ENCODE results near the gene GRIK4. TPM values are rescaled to one million over a fixed set of nuclear protein-coding genes. Genes with fewer than 3 reads are reported as not detected.
"Not testable (repeated sequence)": the region's sequence is repeated elsewhere in the genome, so short reads cannot be mapped to it uniquely, and the experiment has no call there.

The GRIK4 gene
- polyA plus RNA-seq, 1 donor = 1.3 TPM

DNA sequence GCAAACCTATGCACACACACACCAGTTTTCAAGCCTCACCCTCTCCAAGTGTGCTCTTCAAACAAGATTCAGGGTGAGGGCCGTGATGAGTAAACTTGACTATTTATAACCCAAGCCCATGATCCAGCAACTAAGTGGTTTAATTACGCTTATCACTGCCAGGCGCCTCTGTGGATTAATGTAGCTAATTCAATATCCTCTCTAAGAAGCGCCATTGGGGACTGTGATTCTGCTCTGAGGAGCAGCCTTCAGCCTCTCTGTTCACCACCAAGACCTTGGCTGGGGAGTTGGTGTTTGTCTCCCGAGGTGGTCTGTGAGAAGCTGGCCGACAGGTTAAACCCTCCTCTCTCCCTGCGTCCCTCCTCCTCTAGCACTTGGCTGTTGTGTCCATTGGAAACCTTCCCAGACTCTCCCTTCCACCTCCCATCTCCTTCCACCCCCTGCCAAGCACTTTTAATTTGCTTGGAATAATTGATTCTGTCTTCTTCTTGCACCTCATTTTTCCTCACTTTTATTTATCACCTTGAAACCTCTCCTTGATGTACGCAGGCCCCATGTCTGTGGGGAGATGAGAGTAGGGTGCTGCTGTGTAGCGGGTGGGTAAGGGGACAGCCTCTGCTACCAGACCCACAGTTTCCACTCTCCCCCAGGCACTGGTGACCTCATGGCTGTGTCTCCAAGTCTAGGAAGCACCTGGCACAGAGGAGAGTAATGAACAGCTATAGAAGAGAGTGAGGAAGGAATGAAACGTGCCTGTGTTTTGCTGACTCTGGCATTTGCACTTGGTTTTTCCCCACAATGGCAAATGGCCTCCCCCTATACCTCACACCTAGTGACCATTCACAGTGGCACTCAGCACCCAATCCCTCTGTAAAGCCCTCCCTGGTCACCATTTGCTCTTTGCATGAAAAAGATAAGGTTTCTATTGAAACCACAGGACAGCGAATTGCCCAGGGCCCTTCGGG, 236.6 kb downstream of the GRIK4 start:
- no peak for DNase-seq

DNA sequence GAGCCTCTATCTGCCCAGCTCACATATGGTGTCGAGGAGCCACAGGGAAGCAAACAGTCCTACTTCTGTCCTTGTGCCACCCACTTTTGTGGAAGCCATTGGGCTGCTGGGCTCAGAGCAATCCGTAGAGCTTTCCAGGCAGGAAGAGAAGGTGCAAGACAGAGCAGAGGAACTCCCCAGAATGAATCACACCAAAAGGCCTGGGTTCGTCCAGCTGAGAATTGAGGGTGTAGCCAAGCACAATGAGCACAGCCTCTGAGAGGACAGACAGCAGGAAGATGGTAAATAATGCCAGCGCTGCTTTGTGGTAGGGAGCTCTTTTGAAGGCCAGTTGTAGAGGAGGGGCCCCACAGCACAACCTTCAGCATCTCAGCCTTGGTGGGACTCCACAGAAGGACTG, 237.8 kb downstream of the GRIK4 start:
- no peak for DNase-seq

DNA sequence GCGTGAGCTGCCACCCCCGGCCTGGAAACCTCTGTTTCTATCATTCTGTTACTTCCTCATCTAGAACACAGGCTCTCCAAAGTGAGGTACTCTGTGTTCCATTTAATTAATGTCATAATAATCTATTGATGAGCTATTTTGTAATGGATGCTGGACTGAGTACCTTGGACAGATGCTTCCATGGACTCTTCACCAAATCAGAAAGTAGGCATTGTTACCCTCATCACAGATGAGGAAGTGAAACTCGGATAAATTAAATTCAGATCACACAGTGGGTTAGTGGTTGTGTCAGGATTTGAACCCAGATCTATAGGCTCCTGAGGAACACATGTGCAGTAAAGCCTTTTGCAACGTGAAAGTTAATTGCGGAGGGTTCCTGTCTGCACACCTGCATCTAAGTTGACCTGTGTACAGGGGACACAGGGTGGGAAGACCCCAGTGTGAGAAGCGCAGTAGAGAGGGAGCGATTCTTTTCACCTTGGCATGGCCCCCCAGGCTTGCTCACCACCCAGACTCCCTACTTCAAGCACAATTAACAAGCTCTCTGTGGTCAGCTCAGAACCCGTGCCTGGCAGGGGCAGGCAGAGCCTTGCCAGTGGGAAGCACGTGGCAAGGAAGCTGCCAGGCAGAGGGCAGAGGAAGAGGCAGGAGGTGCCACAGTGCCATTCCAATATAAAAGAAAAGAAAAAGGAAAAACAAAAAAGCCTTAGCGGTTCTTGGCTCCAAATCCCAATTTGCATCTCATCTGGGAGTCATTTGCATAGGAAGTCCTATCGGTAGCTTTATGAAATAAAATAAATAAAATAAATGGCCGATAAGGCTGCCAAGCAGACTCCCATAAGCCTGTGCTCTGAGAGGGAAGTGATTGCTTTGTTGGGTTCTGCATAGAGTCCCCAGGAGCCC, 239.3 kb downstream of the GRIK4 start:
- no peak for DNase-seq

- no peak for DNase-seq
These were observed 240.0 kb downstream of the GRIK4 start for GRCh38 chr11:120751550-120751949.

DNA sequence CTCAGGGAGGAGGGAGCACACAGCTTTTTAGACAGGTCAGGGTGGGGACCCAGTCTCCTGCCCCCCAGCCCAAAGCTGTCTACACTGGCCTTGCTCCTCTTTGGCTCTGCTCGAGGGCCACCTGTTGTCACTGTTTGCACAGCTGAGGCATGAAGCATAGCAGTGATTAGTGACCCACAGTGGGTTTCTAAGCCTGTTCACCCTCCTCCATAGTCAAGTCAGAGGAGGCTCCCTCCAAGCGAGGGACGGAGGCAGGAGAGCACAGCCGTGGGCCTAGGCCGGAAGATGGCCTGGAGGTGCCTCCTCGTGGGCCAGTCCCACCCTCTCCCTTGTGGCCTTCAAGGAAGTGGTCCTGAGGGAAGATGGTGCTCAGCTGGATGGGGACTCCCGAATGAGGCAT, 241.1 kb downstream of the GRIK4 start:
- no peak for DNase-seq

GRCh38 chr11:120756931-120757330, 245.4 kb downstream of the GRIK4 start:
- no peak for DNase-seq

- DNase-seq = no peak
These were observed 247.5 kb downstream of the GRIK4 start for GRCh38 chr11:120759046-120759445.

DNA sequence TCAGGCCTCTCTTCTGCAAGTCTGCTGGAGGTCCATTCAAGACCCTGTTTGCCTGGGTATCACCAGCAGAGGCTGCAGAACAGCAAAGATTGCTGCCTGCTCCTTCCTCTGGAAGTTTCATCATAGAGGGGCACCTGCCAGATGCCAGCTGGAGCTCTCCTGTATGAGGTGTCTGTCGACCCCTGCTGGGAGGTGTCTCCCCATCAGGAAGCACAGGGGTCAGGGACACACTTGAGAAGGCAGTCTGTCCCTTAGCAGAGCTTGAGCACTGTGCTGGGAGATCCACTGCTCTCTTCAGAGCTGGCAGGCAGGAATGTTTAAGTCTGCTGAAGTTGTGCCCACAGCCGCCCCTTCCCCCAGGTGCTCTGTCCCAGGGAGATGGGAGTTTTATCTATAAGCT, 254.2 kb downstream of the GRIK4 start:
- not testable (repeated sequence) for DNase-seq

GRCh38 chr11:120766318-120766717, 254.8 kb downstream of the GRIK4 start:
- DNase-seq = no peak

- DNase-seq = no peak
These were observed 257.4 kb downstream of the GRIK4 start for GRCh38 chr11:120768949-120769348.

GRCh38 chr11:120769906-120770305, 258.4 kb downstream of the GRIK4 start:
- DNase-seq = no peak

DNA sequence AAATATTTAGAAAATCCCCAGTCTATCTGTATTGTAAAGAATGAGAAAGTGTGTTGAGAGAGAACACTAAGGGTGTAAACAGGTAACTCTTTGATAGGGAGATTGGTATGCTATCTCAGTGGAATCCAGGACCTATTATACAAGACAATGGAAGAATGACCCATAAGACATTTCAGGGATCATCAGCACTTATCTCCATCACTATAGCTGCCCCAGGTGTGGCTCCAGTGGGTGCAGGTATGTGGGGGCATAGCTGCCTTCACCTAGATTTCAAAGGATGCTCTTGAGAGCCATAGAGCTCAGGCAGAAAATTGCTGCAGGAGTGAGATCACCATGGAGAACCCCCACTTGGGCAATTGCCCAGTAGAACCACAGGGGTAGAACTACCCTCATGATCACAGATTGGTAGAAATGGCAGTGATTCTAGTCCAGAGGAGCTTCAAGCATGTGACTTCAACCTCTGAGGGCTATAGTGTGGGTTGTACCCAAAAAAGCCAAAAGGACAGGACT, 260.1 kb downstream of the GRIK4 start:
- no peak for DNase-seq

- DNase-seq = no peak
These were observed 262.0 kb downstream of the GRIK4 start for GRCh38 chr11:120773501-120774031.

GRCh38 chr11:120774591-120775386, 263.2 kb downstream of the GRIK4 start:
- no peak for DNase-seq

- DNase-seq = no peak
These were observed 264.7 kb downstream of the GRIK4 start for GRCh38 chr11:120775986-120776951.

DNA sequence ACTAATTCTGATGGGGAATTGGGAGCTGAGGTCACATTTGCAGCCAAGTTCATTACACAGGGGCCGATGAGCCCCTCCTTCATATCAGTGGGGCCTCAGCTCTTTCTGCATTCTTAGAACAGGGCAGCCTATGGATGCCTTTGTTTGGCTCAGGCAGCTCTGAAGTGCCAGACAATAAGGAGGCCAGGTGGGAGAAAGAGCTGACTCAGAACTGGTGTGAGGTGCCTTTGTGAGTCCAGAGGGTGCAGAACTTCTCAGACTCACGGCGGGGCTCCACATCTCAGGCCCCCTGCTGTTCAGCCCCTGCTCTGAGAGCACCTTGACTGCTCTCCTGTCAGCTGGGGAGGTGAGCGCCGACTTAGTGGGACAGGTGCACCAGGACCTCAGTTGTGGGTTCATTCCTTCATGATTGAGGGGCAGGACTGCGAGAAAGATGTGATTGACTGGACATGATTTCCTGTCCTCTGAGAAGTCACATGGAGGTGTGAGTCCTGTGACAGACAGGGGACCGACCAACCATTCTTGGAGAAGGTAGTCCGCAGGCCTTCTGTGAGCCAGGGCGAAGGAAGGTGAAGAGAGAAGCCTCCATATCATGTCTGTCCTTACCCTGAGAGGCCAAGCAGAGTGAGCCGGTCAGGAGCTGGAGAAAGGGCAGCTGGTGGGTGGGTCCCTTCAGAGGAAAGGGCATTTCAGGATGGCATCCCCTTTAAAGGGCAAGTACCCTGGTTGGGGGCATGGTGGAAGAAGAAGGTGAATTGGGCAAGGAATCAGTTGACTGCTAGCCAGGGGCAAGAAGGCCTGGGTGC, 267.3 kb downstream of the GRIK4 start:
- DNase-seq = no peak

- no peak for DNase-seq
These were observed 268.7 kb downstream of the GRIK4 start for GRCh38 chr11:120780239-120780638.

DNA sequence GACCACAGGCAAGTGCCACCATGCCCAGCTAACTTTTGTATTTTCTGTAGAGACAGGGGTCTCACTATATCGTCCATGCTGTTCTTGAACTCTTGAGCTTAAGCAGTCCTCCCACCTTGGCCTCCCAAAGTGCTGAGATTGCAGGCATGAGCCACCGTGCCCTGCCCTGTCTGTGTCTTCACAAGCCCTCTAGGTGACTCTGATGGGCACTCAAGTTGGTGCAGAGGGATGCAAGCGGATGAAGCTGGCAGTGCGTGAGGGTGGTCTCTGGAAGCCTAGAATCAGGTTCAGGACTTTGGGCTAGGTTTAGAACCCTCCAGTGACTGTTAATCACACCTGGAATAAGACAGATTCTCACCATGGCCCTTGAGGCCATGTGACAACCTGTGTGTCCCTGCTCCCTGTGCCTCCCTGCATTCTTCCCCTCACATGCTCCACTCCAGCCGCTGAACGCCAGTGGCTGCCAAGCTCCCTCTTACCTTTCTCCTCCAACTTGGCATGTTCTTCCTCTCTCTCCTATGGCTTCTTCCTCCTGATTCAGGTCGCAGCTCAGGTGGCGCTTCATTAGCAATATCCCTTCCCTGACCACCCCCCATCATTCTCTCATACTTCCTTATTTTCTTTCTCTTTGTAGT, 270.1 kb downstream of the GRIK4 start:
- no peak for DNase-seq

Measured in left kidney (tissue), 2 donors.